ENCODE measurements around the gene COX7B.
"Not testable (repeated sequence)": the region's sequence is repeated elsewhere in the genome, so short reads cannot be mapped to it uniquely, and the experiment has no call there.

The COX7B gene, protein sequence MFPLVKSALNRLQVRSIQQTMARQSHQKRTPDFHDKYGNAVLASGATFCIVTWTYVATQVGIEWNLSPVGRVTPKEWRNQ

DNA sequence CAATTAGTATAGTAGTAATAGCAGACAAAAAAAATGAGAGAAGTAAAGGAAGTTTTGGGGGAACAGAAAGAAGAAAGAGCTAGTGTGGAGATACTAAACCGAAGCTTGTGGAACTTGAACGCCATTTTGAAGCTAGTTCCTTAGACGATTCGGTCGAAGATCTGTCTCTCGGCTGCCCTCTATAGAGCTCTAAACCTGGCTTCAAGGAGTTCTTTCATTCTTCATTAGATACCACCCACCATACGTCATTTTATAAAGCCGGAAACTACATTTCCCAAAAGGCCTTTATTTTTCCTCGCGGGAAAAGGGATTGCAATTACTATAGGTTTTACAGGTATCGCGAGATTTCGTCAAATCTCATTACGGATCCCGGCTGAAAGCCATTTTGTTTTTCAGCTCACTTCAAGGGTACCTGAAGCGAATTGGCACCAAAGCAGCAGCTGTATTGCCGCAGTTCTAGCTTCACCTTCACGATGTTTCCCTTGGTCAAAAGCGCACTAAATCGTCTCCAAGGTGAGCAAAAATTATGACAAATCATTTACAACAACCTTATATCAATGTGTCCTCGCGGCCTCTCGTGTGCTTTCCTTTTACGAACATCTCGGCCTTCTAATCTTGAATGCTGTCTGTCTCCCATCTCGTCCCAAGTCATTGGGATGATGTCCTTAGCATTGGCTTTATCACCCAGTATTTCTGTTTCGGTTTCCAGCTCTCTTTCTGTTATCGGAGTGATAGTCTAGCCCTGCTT lies at the start of gene COX7B:
COX7B (plus strand) TSS at position 388 of the 748 bp plus-strand sequence; CDS start at position 474, 86 bp downstream.
- peak; percentile 43 for DNase-seq (ENCODE audit: low read depth)

GRCh38 chrX:77875372-77875771 lies 23.9 kb upstream of the COX7B start:
- no peak for DNase-seq (ENCODE audit: low read depth)

GRCh38 chrX:77881418-77881817 lies 17.9 kb upstream of the COX7B start:
- not testable (repeated sequence) for DNase-seq (ENCODE audit: low read depth)

- DNase-seq (ENCODE audit: low read depth) = no peak
Measured at GRCh38 chrX:77892887-77893286, 6.4 kb upstream of the COX7B start.

DNA sequence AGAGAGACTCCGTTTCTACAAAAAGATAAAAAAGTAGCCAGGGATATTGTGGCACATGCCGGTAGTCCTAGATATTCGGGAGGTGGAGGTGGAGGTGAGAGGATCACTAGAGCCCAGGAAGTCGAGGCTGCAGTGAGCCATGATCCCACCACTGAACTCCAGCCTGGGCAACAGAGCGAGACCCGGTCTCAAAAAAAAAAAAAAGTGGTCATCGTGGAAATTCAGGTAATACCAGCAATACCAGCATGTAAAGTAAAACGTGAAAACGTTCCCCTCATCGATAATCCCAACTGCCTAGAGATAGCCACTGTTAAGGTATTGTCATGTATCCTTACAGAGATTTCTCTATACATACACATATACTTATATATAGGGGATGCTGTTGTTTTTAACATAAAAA lies 5.6 kb upstream of the COX7B start:
- no peak for DNase-seq (ENCODE audit: low read depth)

- DNase-seq (ENCODE audit: low read depth) = peak; percentile 86
Measured at GRCh38 chrX:77894921-77895886, 4.1 kb upstream of the COX7B start, which contains the start of gene MAGT1. TSS of gene MAGT1 (minus strand) at chrX:77895435. CDS start at chrX:77895410, 25 bp downstream.

GRCh38 chrX:77900688-77901087 lies 1.4 kb downstream of the COX7B start:
- DNase-seq (ENCODE audit: low read depth) = no peak

DNA sequence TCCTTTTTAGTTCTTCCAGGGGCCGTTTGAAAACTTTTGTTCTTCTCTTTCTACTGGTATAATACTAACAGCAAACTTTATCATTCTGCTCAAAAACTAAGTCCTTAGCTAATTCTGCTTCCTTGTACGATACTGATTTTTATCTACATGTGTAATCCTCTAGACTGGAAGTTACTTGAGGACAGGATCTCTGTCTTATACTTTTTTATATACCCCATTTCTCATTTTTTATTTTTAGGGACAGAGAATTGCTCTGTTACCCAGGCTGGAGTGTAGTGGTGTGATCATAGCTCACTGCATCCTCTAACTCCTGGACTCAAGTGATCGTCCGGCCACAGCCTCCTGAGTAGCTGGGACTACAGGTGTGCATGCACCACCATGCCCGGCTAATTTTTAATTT lies 2.2 kb downstream of the COX7B start:
- no peak for DNase-seq (ENCODE audit: low read depth)

- DNase-seq (ENCODE audit: low read depth) = peak; percentile 87
Measured at GRCh38 chrX:77910108-77910840, 11.0 kb downstream of the COX7B start, which contains the start of gene ATP7A. TSS of gene ATP7A (plus strand) at chrX:77910693. CDS start at chrX:77971642, 60,949 bp downstream.

DNA sequence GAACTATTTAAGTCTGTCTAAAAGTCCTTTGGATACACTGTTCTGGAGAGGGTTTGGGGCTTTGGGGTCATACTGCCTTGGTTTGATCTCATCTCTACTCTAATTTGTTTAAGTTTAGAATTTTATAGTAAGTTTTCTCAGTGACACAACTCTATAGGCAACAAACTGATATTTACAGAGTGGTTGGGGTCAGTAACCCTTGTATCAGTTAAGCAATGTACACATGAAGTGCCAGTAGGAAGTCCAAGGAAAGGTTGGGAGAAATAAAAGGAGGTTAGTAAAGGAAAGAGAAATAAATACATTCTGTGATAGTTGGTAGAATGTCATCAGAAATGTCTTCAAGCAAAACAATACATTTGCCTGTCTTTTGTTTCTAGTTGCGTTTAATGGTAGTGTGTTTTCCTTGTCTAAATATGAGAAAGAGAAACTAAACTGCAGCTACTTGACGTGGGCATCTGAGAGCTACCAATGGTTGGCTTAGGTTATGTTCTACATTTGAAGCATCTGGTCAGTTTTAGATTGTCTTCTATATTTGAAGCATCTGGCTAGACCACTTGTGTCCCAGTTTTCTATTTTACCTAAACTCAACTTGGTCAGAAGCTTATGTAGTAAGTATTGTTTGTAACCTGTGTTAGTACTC lies 18.1 kb downstream of the COX7B start:
- DNase-seq (ENCODE audit: low read depth) = no peak

DNA sequence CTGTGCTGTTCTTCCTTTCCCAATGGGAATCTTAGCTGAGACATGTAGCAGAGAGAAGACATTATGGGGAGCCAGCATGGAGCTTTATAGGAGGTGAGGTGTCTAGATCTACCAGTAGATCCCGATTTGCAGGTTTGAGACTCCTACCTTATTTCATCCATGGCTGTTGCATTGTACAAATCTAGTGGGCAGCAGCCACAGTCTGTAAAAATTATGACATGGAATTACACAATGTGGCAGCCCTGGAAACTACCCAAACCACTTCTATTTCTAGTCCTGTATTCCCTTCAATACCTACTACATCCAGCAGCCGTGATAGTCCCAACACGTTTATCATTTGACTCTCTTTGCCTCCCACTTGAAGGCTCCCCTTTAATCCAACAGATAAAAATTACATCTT lies 19.3 kb downstream of the COX7B start:
- DNase-seq (ENCODE audit: low read depth) = no peak

- not testable (repeated sequence) for DNase-seq (ENCODE audit: low read depth)
Measured at GRCh38 chrX:77919370-77919769, 20.1 kb downstream of the COX7B start.

GRCh38 chrX:77922787-77923186 lies 23.5 kb downstream of the COX7B start:
- DNase-seq (ENCODE audit: low read depth) = no peak

GRCh38 chrX:77924320-77924859 lies 25.1 kb downstream of the COX7B start:
- DNase-seq (ENCODE audit: low read depth) = no peak

- DNase-seq (ENCODE audit: low read depth) = no peak
Measured at GRCh38 chrX:77925764-77926163, 26.5 kb downstream of the COX7B start.

DNA sequence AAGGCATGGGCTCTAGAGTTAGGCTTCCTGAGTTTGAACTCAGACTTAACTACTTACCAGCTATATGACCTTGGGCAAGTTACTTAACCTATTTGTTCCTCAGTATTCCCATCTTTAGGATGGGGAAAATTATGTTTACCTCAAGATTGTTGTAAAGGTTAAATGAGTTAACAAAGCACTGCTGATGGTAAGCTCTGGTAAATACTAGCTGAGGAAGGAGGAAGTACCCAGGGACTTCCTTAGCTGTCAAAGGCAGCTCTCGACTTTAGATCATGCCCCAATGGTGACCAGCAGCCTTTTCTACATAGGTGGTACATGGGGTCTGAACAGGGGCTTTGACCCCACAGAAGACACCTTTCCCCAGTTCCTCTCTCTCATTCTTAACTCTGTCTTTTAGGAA lies 31.3 kb downstream of the COX7B start:
- DNase-seq (ENCODE audit: low read depth) = no peak

- DNase-seq (ENCODE audit: low read depth) = no peak
Measured at GRCh38 chrX:77935886-77936285, 36.6 kb downstream of the COX7B start.

GRCh38 chrX:77936299-77936698 lies 37.0 kb downstream of the COX7B start:
- no peak for DNase-seq (ENCODE audit: low read depth)

DNA sequence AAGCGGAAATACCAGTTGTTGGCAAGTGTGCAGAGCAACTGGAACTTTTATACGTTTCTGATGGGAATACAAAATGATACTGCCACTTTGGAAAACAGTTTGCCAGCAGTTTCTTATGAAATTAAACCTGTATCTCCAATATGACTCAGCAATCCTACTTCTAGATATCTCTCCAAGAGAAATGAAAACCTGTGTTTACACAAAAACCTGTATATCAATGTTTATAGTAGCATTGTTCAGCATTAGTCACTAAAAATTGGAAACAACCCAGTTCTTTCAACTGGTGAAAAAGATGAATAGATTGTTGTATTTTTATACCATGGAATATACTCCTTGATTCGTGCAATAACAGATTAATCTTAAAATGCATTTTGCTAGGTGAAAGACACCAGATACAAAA lies 38.0 kb downstream of the COX7B start:
- no peak for DNase-seq (ENCODE audit: low read depth)

DNA sequence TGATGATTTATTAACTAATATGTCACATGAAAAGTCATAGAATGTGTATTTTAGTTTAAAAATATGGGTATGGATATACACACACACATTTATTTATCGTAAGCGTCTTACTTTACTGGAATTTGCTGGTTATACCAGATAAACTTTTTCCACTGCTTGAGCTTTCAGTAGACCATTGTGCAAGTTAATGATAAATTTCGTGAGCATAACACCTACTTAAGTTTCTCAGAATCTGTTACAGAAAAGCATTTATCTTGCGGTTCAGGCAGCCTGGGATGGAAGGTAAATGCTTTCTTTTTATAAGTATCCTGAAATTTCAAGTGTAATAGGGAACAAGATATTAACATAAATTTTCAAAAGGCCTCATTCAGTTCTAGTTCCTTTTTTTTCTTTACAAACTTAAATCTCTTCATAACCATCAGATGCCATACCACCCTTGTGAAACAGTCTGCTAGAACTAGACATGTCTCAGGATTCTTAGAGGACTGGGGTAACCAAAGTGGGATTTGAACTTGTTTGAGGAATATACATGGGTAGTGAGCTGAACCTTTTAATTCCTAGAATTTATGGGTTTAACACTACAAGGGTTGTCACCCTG lies 38.9 kb downstream of the COX7B start:
- DNase-seq (ENCODE audit: low read depth) = no peak

DNA sequence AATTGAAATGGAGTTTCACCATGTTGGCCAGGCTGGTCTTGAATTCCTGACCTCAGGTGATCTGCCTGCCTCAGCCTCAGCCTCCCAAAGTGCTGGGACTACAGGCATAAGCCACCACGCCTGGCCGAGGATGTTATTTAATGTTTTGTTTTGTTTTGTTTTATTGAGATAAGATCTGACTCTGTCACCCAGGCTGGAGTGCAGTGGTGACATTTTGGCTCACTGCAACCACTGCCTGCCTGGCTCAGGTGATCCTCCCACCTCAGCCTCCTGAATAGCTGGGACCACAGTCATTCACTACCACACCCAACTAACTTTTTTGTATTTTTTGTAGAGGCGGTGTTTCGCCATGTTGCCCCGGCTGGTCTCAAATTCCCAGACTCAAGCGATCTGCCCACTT lies 45.8 kb downstream of the COX7B start:
- not testable (repeated sequence) for DNase-seq (ENCODE audit: low read depth)
